NCI-H82 treated with DMSO at 0.1 percent for 48 hours (cell line): Measurements from ENCODE around the gene NADSYN1.

Experiments used
- DNase-seq: peaks from one replicate; lab custom pipeline; 2025; ENCODE audit not compliant: unreplicated experiment; lab: John Stamatoyannopoulos, UW

Gene NADSYN1

DNA sequence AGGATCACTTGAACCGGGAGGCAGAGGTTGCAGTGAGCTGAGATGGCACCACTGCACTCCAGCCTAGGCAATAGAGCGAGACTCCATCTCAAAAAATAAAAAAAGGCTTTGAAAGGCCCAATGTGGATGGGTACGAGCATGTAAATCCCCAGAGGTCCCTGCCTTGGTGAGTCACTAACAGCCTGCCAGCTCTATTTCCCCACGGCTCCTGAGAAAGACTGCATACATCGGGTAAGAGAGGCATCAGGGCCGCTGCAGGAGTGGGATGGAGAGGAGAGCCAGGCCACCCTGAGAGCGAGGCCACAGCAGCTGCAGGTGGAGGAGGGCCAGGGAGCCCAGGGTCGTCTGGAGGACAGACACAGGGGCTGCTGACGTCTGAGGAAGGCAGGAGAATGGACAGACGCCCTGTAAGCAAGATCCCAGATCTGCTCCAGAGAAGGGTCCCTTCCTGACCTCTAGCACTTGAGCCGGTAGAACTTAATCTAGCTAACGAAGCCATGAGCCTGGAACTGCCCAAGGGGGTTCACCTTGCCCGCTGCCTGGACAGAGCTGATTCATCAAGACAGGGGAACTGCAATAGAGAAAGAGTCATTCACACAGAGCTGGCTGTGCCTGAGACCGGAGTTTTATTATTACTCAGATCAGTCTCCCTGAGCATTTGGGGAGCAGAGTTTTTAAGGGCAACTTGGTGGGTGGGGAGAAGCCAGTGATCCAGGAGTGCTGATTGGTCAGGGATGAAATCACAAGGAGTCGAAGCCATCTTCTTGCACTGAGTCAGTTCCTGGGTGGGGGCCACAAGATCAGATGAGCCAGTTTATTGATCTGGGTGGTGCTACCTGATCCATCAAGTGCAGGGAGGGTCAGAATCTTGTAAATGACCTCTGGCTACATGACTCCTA lies 90.1 kb downstream of the NADSYN1 start:
- no peak for DNase-seq

DNA sequence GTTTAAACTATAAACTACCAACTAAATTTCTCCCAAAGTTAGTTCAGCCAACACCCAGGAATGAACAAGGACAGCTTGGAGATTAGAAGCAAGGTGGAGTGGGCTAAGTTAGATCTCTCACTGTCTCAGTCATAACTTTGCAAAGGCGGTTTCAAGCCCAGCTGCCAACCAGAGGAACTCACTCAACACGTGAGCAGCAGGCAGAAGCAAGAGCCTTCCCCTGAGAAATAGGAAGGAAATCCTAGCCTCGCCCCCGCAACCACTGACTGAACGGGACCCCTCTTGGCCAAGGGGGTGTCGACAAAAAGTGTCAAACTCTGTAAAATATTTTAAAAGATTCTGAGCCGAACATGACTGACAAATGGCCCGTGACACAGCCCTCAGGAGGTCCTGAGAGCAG lies 90.9 kb downstream of the NADSYN1 start:
- DNase-seq, result no peak

DNA sequence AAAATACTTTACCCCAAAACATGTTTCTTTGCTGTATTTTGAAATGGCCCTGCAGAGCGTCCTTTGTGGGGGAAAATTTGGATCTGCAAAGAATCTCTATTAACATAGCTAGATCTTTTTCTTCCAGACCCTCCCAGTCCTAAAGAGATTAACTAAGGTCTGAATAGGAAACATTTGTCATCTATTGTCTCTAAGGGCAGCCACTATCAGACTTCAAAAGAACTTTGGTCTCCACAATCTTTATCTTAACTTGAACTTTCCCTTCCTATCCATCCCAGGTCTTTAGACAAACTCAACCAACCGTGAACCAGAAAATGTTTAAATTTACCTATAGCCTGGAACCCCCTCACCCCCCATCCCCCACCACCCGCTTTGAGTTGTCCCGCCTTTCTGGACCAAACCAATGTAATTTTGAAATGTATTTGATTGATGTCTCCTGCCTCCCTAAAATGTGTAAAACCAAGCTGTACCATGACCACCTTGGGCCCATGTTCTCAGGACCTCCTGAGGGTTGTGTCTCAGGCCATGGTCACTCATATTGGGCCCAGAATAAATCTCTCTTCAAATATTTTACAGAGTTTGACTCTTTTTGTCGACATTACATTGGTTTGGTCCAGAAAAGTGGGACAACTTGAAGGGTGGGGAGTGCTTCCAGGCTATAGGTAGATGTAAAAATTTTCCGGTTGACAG lies 91.7 kb downstream of the NADSYN1 start:
- DNase-seq, result no peak

DNA sequence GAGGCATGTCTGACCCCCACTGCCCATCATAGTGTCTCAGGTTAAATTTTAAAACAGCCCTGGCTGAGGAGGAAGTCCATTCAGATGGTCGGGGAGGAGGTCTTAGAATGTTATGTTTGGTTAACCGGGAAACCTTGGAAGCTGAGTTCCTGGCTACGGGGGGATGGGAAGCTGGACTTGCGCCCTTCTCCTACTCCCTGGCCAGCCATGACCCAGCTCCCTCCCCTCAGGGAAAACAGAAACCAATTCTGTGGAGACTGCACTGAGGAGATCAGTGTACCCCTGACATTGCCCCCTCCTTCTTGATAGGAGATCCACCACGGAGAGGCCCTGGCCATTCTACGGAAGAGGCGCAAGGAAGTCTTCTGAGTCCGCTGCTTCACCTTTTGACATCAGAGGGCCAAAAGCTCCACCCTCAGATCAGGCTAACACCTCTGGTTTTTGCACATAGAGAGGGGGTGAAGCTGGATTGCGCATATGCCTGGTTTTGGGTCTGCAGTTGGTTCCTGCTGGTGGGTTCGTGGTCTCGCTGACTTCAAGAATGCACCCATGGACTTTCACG lies 92.5 kb downstream of the NADSYN1 start:
- DNase-seq, result no peak

DNA sequence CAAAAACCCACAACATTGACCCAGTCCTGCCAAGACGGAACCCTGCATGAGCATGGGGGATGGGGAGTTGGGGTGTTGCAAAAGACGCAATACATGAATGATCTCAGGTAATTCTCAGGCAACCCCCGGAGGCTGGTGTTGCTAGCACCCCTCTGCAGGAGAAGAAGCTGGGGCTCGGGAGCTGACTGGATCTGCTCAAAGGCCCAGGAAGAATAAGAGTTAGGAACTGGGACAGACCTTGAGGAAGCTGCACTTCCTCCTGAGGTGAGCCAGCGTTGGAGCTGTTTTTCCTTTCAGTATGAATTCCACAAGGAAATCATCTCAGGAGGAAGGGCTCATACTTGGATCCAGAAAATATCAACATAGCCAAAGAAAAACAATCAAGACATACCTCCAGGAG lies 95.1 kb downstream of the NADSYN1 start, which contains the start of gene KRTAP5-9:
TSS of gene KRTAP5-9 (plus strand) at position 301 of the 400 bp plus-strand sequence. CDS start 238 bp downstream, outside the sequence.
- DNase-seq, result no peak

DNA sequence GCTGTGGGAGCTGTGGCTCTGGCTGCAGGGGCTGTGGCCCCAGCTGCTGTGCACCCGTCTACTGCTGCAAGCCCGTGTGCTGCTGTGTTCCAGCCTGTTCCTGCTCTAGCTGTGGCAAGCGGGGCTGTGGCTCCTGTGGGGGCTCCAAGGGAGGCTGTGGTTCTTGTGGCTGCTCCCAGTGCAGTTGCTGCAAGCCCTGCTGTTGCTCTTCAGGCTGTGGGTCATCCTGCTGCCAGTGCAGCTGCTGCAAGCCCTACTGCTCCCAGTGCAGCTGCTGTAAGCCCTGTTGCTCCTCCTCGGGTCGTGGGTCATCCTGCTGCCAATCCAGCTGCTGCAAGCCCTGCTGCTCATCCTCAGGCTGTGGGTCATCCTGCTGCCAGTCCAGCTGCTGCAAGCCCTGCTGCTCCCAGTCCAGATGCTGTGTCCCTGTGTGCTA lies 95.7 kb downstream of the NADSYN1 start:
- DNase-seq, result no peak
